ENCODE data around the gene KCNJ6.

KCNJ6 gene

GRCh38 chr21:37828556-37828955 is 87.7 kb downstream of the KCNJ6 start:
- Histone ChIP-seq H3K9me3 (ENCODE audit: control insufficient read depth in 2 of 2, low read length in 2 of 2) (no peaks in the 10 kb centered on the region), H3K4me1 (ENCODE audit: control insufficient read depth in 2 of 2, insufficient read depth in 2 of 2, low read length in 2 of 2) (peaks cover 10 to 22% of the 10 kb centered on the region in 2 donors), H3K27me3 (ENCODE audit: control insufficient read depth in 2 of 2, insufficient read depth in 2 of 2, low read length in 2 of 2) (no peaks in the 10 kb centered on the region), H3K36me3 (ENCODE audit: control insufficient read depth in 2 of 2, insufficient read depth in 2 of 2, low read length in 2 of 2) (no peaks in the 10 kb centered on the region), H3K9ac (ENCODE audit: low read depth in 1 of 2, low read length in 2 of 2) (no peak overlapping the region), H3K27ac (ENCODE audit: low read depth in 2 of 2, low read length in 2 of 2) (peak overlapping the region; percentile 35 to 53), H3K4me3 (ENCODE audit: low read length in 2 of 2) (no peak overlapping the region)

GRCh38 chr21:37827913-37828312 is 88.3 kb downstream of the KCNJ6 start:
- H3K27me3 ChIP-seq (ENCODE audit: control insufficient read depth in 2 of 2, insufficient read depth in 2 of 2, low read length in 2 of 2) = no peaks in the 10 kb centered on the region
- no peaks in the 10 kb centered on the region for H3K36me3 ChIP-seq (ENCODE audit: control insufficient read depth in 2 of 2, insufficient read depth in 2 of 2, low read length in 2 of 2)
- H3K4me1 ChIP-seq (ENCODE audit: control insufficient read depth in 2 of 2, insufficient read depth in 2 of 2, low read length in 2 of 2) = peaks cover 10 to 22% of the 10 kb centered on the region in 2 donors
- H3K9me3 ChIP-seq (ENCODE audit: control insufficient read depth in 2 of 2, low read length in 2 of 2) = no peaks in the 10 kb centered on the region
- H3K27ac ChIP-seq (ENCODE audit: low read depth in 2 of 2, low read length in 2 of 2) = peak overlapping the region in 1 of 2 donors; percentile 17
- H3K9ac ChIP-seq (ENCODE audit: low read depth in 1 of 2, low read length in 2 of 2) = no peak overlapping the region
- no peak overlapping the region for H3K4me3 ChIP-seq (ENCODE audit: low read length in 2 of 2)

GRCh38 chr21:37821786-37822450 is 94.3 kb downstream of the KCNJ6 start:
- Histone ChIP-seq H3K36me3 (ENCODE audit: control insufficient read depth in 2 of 2, insufficient read depth in 2 of 2, low read length in 2 of 2) (no peaks in the 10 kb centered on the region), H3K9ac (ENCODE audit: low read depth in 1 of 2, low read length in 2 of 2) (no peak overlapping the region), H3K9me3 (ENCODE audit: control insufficient read depth in 2 of 2, low read length in 2 of 2) (no peaks in the 10 kb centered on the region), H3K4me3 (ENCODE audit: low read length in 2 of 2) (no peak overlapping the region), H3K27me3 (ENCODE audit: control insufficient read depth in 2 of 2, insufficient read depth in 2 of 2, low read length in 2 of 2) (no peaks in the 10 kb centered on the region), H3K27ac (ENCODE audit: low read depth in 2 of 2, low read length in 2 of 2) (no peak overlapping the region), H3K4me1 (ENCODE audit: control insufficient read depth in 2 of 2, insufficient read depth in 2 of 2, low read length in 2 of 2) (no peaks in the 10 kb centered on the region)

- Histone ChIP-seq H3K36me3 (ENCODE audit: control insufficient read depth in 2 of 2, insufficient read depth in 2 of 2, low read length in 2 of 2) (no peaks in the 10 kb centered on the region), H3K4me1 (ENCODE audit: control insufficient read depth in 2 of 2, insufficient read depth in 2 of 2, low read length in 2 of 2) (no peaks in the 10 kb centered on the region), H3K27me3 (ENCODE audit: control insufficient read depth in 2 of 2, insufficient read depth in 2 of 2, low read length in 2 of 2) (no peaks in the 10 kb centered on the region), H3K9me3 (ENCODE audit: control insufficient read depth in 2 of 2, low read length in 2 of 2) (no peaks in the 10 kb centered on the region), H3K9ac (ENCODE audit: low read depth in 1 of 2, low read length in 2 of 2) (no peak overlapping the region), H3K4me3 (ENCODE audit: low read length in 2 of 2) (no peak overlapping the region), H3K27ac (ENCODE audit: low read depth in 2 of 2, low read length in 2 of 2) (no peak overlapping the region)
These were observed 95.2 kb downstream of the KCNJ6 start for GRCh38 chr21:37821092-37821491.

GRCh38 chr21:37819372-37819771 is 96.9 kb downstream of the KCNJ6 start:
- Histone ChIP-seq H3K4me1 (ENCODE audit: control insufficient read depth in 2 of 2, insufficient read depth in 2 of 2, low read length in 2 of 2) (no peaks in the 10 kb centered on the region), H3K27me3 (ENCODE audit: control insufficient read depth in 2 of 2, insufficient read depth in 2 of 2, low read length in 2 of 2) (no peaks in the 10 kb centered on the region), H3K9me3 (ENCODE audit: control insufficient read depth in 2 of 2, low read length in 2 of 2) (no peaks in the 10 kb centered on the region), H3K4me3 (ENCODE audit: low read length in 2 of 2) (no peak overlapping the region), H3K36me3 (ENCODE audit: control insufficient read depth in 2 of 2, insufficient read depth in 2 of 2, low read length in 2 of 2) (no peaks in the 10 kb centered on the region), H3K27ac (ENCODE audit: low read depth in 2 of 2, low read length in 2 of 2) (no peak overlapping the region), H3K9ac (ENCODE audit: low read depth in 1 of 2, low read length in 2 of 2) (no peak overlapping the region)

- no peaks in the 10 kb centered on the region for H3K27me3 ChIP-seq (ENCODE audit: control insufficient read depth in 2 of 2, insufficient read depth in 2 of 2, low read length in 2 of 2)
- no peaks in the 10 kb centered on the region for H3K36me3 ChIP-seq (ENCODE audit: control insufficient read depth in 2 of 2, insufficient read depth in 2 of 2, low read length in 2 of 2)
- H3K27ac ChIP-seq (ENCODE audit: low read depth in 2 of 2, low read length in 2 of 2) = no peak overlapping the region
- no peak overlapping the region for H3K4me3 ChIP-seq (ENCODE audit: low read length in 2 of 2)
- H3K9ac ChIP-seq (ENCODE audit: low read depth in 1 of 2, low read length in 2 of 2) = no peak overlapping the region
- no peaks in the 10 kb centered on the region for H3K4me1 ChIP-seq (ENCODE audit: control insufficient read depth in 2 of 2, insufficient read depth in 2 of 2, low read length in 2 of 2)
- H3K9me3 ChIP-seq (ENCODE audit: control insufficient read depth in 2 of 2, low read length in 2 of 2) = peaks cover 0 to 3% of the 10 kb centered on the region in 2 donors
These were observed 99.0 kb downstream of the KCNJ6 start for GRCh38 chr21:37817242-37817641.

GRCh38 chr21:37815893-37816292 is 100.4 kb downstream of the KCNJ6 start:
- H3K36me3 ChIP-seq (ENCODE audit: control insufficient read depth in 2 of 2, insufficient read depth in 2 of 2, low read length in 2 of 2) = no peaks in the 10 kb centered on the region
- H3K4me1 ChIP-seq (ENCODE audit: control insufficient read depth in 2 of 2, insufficient read depth in 2 of 2, low read length in 2 of 2) = no peaks in the 10 kb centered on the region
- no peak overlapping the region for H3K4me3 ChIP-seq (ENCODE audit: low read length in 2 of 2)
- H3K9ac ChIP-seq (ENCODE audit: low read depth in 1 of 2, low read length in 2 of 2) = no peak overlapping the region
- H3K27ac ChIP-seq (ENCODE audit: low read depth in 2 of 2, low read length in 2 of 2) = no peak overlapping the region
- no peaks in the 10 kb centered on the region for H3K27me3 ChIP-seq (ENCODE audit: control insufficient read depth in 2 of 2, insufficient read depth in 2 of 2, low read length in 2 of 2)
- peaks cover 0 to 3% of the 10 kb centered on the region in 2 donors for H3K9me3 ChIP-seq (ENCODE audit: control insufficient read depth in 2 of 2, low read length in 2 of 2)

GRCh38 chr21:37811711-37812110 is 104.5 kb downstream of the KCNJ6 start:
- Histone ChIP-seq H3K36me3 (ENCODE audit: control insufficient read depth in 2 of 2, insufficient read depth in 2 of 2, low read length in 2 of 2) (no peaks in the 10 kb centered on the region), H3K27ac (ENCODE audit: low read depth in 2 of 2, low read length in 2 of 2) (no peak overlapping the region), H3K9me3 (ENCODE audit: control insufficient read depth in 2 of 2, low read length in 2 of 2) (peaks cover 0 to 3% of the 10 kb centered on the region in 2 donors), H3K9ac (ENCODE audit: low read depth in 1 of 2, low read length in 2 of 2) (no peak overlapping the region), H3K27me3 (ENCODE audit: control insufficient read depth in 2 of 2, insufficient read depth in 2 of 2, low read length in 2 of 2) (no peaks in the 10 kb centered on the region), H3K4me3 (ENCODE audit: low read length in 2 of 2) (no peak overlapping the region), H3K4me1 (ENCODE audit: control insufficient read depth in 2 of 2, insufficient read depth in 2 of 2, low read length in 2 of 2) (no peaks in the 10 kb centered on the region)

- no peaks in the 10 kb centered on the region for H3K27me3 ChIP-seq (ENCODE audit: control insufficient read depth in 2 of 2, insufficient read depth in 2 of 2, low read length in 2 of 2)
- H3K9ac ChIP-seq (ENCODE audit: low read depth in 1 of 2, low read length in 2 of 2) = no peak overlapping the region
- H3K36me3 ChIP-seq (ENCODE audit: control insufficient read depth in 2 of 2, insufficient read depth in 2 of 2, low read length in 2 of 2) = no peaks in the 10 kb centered on the region
- H3K4me3 ChIP-seq (ENCODE audit: low read length in 2 of 2) = no peak overlapping the region
- peaks cover 0 to 3% of the 10 kb centered on the region in 2 donors for H3K9me3 ChIP-seq (ENCODE audit: control insufficient read depth in 2 of 2, low read length in 2 of 2)
- H3K27ac ChIP-seq (ENCODE audit: low read depth in 2 of 2, low read length in 2 of 2) = no peak overlapping the region
- H3K4me1 ChIP-seq (ENCODE audit: control insufficient read depth in 2 of 2, insufficient read depth in 2 of 2, low read length in 2 of 2) = no peaks in the 10 kb centered on the region
These were observed 108.0 kb downstream of the KCNJ6 start for GRCh38 chr21:37808261-37808660.

GRCh38 chr21:37805266-37805665 is 111.0 kb downstream of the KCNJ6 start:
- Histone ChIP-seq H3K4me3 (ENCODE audit: low read length in 2 of 2) (no peak overlapping the region), H3K27ac (ENCODE audit: low read depth in 2 of 2, low read length in 2 of 2) (no peak overlapping the region)

More at GRCh38 chr21:37805266-37805665, 111.0 kb downstream of the KCNJ6 start:
- Histone ChIP-seq H3K36me3 (ENCODE audit: control insufficient read depth in 2 of 2, insufficient read depth in 2 of 2, low read length in 2 of 2) (no peaks in the 10 kb centered on the region), H3K27me3 (ENCODE audit: control insufficient read depth in 2 of 2, insufficient read depth in 2 of 2, low read length in 2 of 2) (peaks cover 0 to 4% of the 10 kb centered on the region in 2 donors), H3K9me3 (ENCODE audit: control insufficient read depth in 2 of 2, low read length in 2 of 2) (no peaks in the 10 kb centered on the region), H3K4me1 (ENCODE audit: control insufficient read depth in 2 of 2, insufficient read depth in 2 of 2, low read length in 2 of 2) (no peaks in the 10 kb centered on the region), H3K9ac (ENCODE audit: low read depth in 1 of 2, low read length in 2 of 2) (no peak overlapping the region)
